GM12865 (cell line): Measurements from ENCODE around the gene GPC3.

Experiments used
- DNase-seq: peaks from one replicate; pipeline ENCODE4 v3.0.0; 2010; ENCODE audit warnings: low read depth
- H3K4me3 ChIP-seq: 2 replicates; pipeline ENCODE4 v1.5.1; 2011; ENCODE audit warnings: mild to moderate bottlenecking, low read depth, low read length, control low read depth
- TF ChIP-seq, protein P1 (sequence below): IDR thresholded peaks from 2 replicates; pipeline ENCODE4 v1.5.1; 2011; ENCODE audit warnings: low read length, control low read depth, low read depth, inconsistent platforms; ENCODE audit not compliant: insufficient read depth; ENCODE audit errors: missing control alignments

Gene GPC3

GRCh38 chrX:133645977-133646718 lies 339.2 kb downstream of the GPC3 start:
- DNase-seq = no peak
- TF ChIP-seq, protein P1, sequence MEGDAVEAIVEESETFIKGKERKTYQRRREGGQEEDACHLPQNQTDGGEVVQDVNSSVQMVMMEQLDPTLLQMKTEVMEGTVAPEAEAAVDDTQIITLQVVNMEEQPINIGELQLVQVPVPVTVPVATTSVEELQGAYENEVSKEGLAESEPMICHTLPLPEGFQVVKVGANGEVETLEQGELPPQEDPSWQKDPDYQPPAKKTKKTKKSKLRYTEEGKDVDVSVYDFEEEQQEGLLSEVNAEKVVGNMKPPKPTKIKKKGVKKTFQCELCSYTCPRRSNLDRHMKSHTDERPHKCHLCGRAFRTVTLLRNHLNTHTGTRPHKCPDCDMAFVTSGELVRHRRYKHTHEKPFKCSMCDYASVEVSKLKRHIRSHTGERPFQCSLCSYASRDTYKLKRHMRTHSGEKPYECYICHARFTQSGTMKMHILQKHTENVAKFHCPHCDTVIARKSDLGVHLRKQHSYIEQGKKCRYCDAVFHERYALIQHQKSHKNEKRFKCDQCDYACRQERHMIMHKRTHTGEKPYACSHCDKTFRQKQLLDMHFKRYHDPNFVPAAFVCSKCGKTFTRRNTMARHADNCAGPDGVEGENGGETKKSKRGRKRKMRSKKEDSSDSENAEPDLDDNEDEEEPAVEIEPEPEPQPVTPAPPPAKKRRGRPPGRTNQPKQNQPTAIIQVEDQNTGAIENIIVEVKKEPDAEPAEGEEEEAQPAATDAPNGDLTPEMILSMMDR = no peak

GRCh38 chrX:133645256-133645655 lies 340.1 kb downstream of the GPC3 start:
- H3K4me3 ChIP-seq = no peak overlapping the region
- TF ChIP-seq, protein P1 = no peak
- no peak for DNase-seq

More at GRCh38 chrX:133645977-133646718, 339.2 kb downstream of the GPC3 start:
- H3K4me3 ChIP-seq = no peak overlapping the region

- DNase-seq = no peak
- H3K4me3 ChIP-seq = no peak overlapping the region
- TF ChIP-seq, protein P1 = no peak
These were observed 345.0 kb downstream of the GPC3 start for GRCh38 chrX:133640161-133641015.

- TF ChIP-seq, protein P1 = no peak
- DNase-seq = no peak
- H3K4me3 ChIP-seq = no peak overlapping the region
These were observed 345.7 kb downstream of the GPC3 start for GRCh38 chrX:133639726-133640125.

GRCh38 chrX:133638285-133638684 lies 347.1 kb downstream of the GPC3 start:
- TF ChIP-seq, protein P1 = no peak
- H3K4me3 ChIP-seq = no peak overlapping the region
- DNase-seq = no peak

DNA sequence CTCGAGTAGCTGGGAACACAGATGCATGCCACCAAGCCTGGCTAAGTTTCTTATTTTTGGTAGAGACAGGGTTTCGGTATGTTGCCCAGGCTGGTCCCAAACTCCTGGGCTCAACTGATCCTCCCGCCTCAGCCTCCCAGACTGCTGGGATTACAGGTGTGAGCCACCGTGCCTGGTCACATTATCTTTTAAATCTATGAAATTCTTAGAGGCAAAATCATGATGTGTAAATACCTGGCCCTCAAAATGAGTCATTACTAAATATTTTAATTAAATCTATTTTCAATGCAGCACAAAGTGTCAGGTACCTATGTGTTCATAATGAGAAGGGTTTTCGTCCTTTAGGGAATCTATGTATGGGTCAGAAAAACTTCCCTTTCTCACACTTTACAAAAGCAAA lies 347.6 kb downstream of the GPC3 start:
- no peak for DNase-seq

More for the DNA sequence above, 347.6 kb downstream of the GPC3 start:
- TF ChIP-seq, protein P1 = no peak
- no peak overlapping the region for H3K4me3 ChIP-seq
